ENCODE results near the gene RAI1. TPM values are rescaled to one million over a fixed set of nuclear protein-coding genes. Genes with fewer than 3 reads are reported as not detected.

The RAI1 gene
- total RNA-seq, 1 donor from 2014 or later: 31.2 TPM

DNA sequence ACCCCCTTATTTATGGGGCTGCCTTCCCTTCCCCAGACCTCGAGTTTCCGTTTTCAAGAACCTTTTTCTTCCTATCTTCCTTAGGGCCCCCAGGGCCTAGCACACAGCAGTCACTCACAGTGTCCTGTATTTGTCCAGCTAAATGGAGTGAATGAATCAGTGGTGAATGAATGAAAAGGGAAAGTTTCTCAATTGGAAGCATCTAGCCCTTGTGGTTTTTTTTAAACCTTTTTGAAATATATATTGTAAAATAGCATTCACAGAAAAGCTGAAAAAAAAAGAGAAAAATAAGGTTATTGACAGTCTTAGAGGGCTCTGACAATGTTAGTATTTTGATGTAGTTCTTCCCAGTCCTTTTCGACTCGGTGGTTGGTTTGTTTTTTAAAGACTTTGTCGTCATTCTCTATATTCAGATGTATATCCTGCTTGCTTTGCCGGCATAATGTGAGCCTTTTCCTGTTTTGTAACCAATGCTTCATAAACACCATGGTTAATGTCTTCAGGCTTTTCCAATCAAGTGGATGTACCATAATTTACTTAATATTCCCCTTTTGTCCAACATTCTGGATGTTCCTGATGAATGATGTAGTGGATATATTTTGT is 45.3 kb downstream of the RAI1 start:
- CTCF ChIA-PET: interaction anchor here (0.7 kb wide), 1 partner anchor 198 kb away, joined by 3 read pairs; no protein-coding TSS in a partner anchor

GRCh38 chr17:17727111-17727659 is 45.9 kb downstream of the RAI1 start:
- no peaks in the 10 kb centered on the region for H3K9me3 Mint-ChIP-seq
- H3K4me1 Mint-ChIP-seq: peaks cover 28% of the 10 kb centered on the region
- no peak overlapping the region for H3K27ac Mint-ChIP-seq
- no peaks in the 10 kb centered on the region for H3K36me3 Mint-ChIP-seq (ENCODE audit: low read depth)
- intact Hi-C loops (cut with micrococcal nuclease): no loop called here
- peaks cover 12% of the 10 kb centered on the region for H3K27me3 Mint-ChIP-seq
- TF ChIP-seq, protein P1, sequence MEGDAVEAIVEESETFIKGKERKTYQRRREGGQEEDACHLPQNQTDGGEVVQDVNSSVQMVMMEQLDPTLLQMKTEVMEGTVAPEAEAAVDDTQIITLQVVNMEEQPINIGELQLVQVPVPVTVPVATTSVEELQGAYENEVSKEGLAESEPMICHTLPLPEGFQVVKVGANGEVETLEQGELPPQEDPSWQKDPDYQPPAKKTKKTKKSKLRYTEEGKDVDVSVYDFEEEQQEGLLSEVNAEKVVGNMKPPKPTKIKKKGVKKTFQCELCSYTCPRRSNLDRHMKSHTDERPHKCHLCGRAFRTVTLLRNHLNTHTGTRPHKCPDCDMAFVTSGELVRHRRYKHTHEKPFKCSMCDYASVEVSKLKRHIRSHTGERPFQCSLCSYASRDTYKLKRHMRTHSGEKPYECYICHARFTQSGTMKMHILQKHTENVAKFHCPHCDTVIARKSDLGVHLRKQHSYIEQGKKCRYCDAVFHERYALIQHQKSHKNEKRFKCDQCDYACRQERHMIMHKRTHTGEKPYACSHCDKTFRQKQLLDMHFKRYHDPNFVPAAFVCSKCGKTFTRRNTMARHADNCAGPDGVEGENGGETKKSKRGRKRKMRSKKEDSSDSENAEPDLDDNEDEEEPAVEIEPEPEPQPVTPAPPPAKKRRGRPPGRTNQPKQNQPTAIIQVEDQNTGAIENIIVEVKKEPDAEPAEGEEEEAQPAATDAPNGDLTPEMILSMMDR (IDR thresholded peaks at IDR 0.05): no peak
- ATAC-seq (ENCODE audit: low read depth): no peak
- ChIA-PET CTCF (no interaction called here), POLR2A (interaction anchor here (0.8 kb wide), 1 partner anchor 36 kb away, joined by 3 read pairs; no protein-coding TSS in a partner anchor)
- no peak overlapping the region for H3K4me3 Mint-ChIP-seq
- DNase-seq: no peak

More for the DNA sequence above, 45.3 kb downstream of the RAI1 start:
- POLR2A ChIA-PET: interaction anchor here (0.7 to 0.8 kb wide), 2 partner anchors 36 to 312 kb away, joined by 3 read pairs; no protein-coding TSS in a partner anchor
- no peak overlapping the region for H3K27ac Mint-ChIP-seq
- intact Hi-C loops (cut with micrococcal nuclease): loop anchor here (1.0 kb wide), 1 partner anchor 44 kb away; no protein-coding TSS in a partner anchor
- ATAC-seq (ENCODE audit: low read depth): no peak
- DNase-seq: no peak
- TF ChIP-seq, protein P1 (IDR thresholded peaks at IDR 0.05): no peak
- H3K36me3 Mint-ChIP-seq (ENCODE audit: low read depth): no peaks in the 10 kb centered on the region
- no peaks in the 10 kb centered on the region for H3K9me3 Mint-ChIP-seq
- no peak overlapping the region for H3K4me3 Mint-ChIP-seq
- peaks cover 16% of the 10 kb centered on the region for H3K27me3 Mint-ChIP-seq
- peaks cover 31% of the 10 kb centered on the region for H3K4me1 Mint-ChIP-seq

DNA sequence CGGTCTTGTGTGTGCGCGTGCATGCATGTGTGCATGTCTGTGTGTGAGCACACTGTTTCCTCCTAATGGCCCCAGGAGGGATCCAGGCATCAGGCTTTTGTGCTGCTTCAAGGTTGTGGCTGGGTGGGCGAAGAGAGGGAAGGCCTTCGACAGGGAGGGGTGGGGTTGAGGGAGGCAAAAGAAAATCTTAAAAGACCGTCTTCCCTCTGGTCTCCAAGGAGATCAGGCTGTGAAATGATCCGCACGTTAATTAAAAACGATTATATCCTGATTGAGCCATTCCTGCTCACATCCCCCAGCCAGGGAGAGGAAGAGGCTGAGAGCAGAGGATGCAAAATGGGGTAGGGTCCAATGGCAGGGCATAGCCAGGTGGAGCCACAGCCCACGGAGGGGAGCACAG is 46.9 kb downstream of the RAI1 start:
- peaks cover 20% of the 10 kb centered on the region for H3K4me1 Mint-ChIP-seq
- peaks cover 4% of the 10 kb centered on the region for H3K27me3 Mint-ChIP-seq
- ChIA-PET POLR2A (no interaction called here), CTCF (no interaction called here)
- intact Hi-C loops (cut with micrococcal nuclease): loop anchor here (2.0 kb wide), 3 partner anchors 21 to 133 kb away; no protein-coding TSS in a partner anchor
- DNase-seq: no peak
- H3K9me3 Mint-ChIP-seq: no peaks in the 10 kb centered on the region
- TF ChIP-seq, protein P1 (IDR thresholded peaks at IDR 0.05): no peak
- H3K36me3 Mint-ChIP-seq (ENCODE audit: low read depth): no peaks in the 10 kb centered on the region
- H3K27ac Mint-ChIP-seq: no peak overlapping the region
- H3K4me3 Mint-ChIP-seq: no peak overlapping the region
- no peak for ATAC-seq (ENCODE audit: low read depth)

DNA sequence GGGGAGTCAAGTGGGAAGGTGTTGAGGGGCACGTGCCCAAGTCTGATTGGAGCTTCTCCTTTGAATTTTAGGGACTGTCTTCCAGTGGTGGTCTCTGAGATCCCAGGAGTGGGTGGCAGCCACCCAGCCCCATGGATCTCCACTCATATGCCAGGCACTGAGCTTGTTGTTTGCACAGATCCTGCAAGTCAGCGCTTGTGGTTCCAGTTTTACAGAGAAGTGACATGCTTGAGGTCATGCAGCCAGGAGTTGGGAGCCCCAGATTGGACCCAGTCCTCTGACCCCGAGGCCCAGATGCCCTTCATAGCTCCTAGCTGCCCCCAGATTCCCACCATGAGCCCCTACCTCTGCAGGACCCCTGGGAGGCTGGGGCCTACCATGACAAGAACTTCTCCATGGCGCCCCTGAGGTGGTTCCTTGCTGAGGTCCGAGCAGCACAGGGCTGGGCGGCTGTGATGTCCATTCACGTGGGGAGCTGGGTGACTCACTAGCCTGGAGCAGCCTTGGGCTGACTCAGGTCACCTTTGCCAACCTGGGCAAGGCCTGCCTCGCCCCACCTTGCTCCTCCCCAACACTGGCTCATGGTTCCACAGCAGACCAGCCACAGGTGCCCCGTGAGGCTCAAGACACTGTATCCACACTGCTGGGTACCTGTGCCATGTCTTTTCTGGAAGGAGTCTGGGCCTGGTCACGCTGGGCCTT is 47.4 kb downstream of the RAI1 start:
- ATAC-seq (ENCODE audit: low read depth) (no peak), DNase-seq (no peak)
- Mint-ChIP-seq H3K4me1 (peaks cover 16% of the 10 kb centered on the region), H3K36me3 (ENCODE audit: low read depth) (no peaks in the 10 kb centered on the region), H3K27ac (no peak overlapping the region), H3K9me3 (no peaks in the 10 kb centered on the region), H3K4me3 (no peak overlapping the region), H3K27me3 (peaks cover 2% of the 10 kb centered on the region)
- intact Hi-C loops (cut with micrococcal nuclease): loop anchor here (2.0 kb wide), 3 partner anchors 20 to 132 kb away; no protein-coding TSS in a partner anchor
- CTCF ChIA-PET: interaction anchor here (0.7 to 1.0 kb wide), 2 partner anchors 17 to 47 kb away, joined by 3 read pairs; partner anchors contain the start of gene RAI1
- TF ChIP-seq, protein P1 (IDR thresholded peaks at IDR 0.05): no peak
- POLR2A ChIA-PET: interaction anchor here (0.9 kb wide), 1 partner anchor 22 kb away, joined by 3 read pairs; no protein-coding TSS in a partner anchor
